GM23338 (cell line): ENCODE results near the gene UBL7.

Source experiments
- CREB1 ChIP-seq: fragments of 250-450 bp; sonication (Bioruptor Pico); IDR thresholded peaks from 2 replicates; pipeline ENCODE4 v1.5.0; 2020; ENCODE audit warnings: low read depth, mild to moderate bottlenecking, moderate library complexity
- CTCF ChIP-seq, 2 experiments: fragments of 200-600 bp in 1 of 2; sonication (generic) in 1 of 2; conservative IDR thresholded peaks; 2 replicates each; pipeline versions ENCODE4 v1.5.1 to v1.6.1; 2016 to 2017; ENCODE audit warnings: antibody characterized with exemption in 2 of 2, low read depth in 2 of 2, mild to moderate bottlenecking in 2 of 2, moderate library complexity in 1 of 2
- EZH2 ChIP-seq: fragments of 200-600 bp; sonication (generic); IDR thresholded peaks from one replicate; pipeline ENCODE4 v1.8.0; 2017; ENCODE audit warnings: antibody characterized with exemption, mild to moderate bottlenecking, low read depth; ENCODE audit not compliant: unreplicated experiment
- EZH2phosphoT487 ChIP-seq: fragments of 200-600 bp; sonication (generic); IDR thresholded peaks from one replicate; pipeline ENCODE4 v1.8.1; 2018; ENCODE audit warnings: antibody characterized with exemption; ENCODE audit not compliant: unreplicated experiment
- NANOG ChIP-seq: IDR thresholded peaks from 2 replicates; pipeline ENCODE4 v1.6.1; 2016; ENCODE audit warnings: antibody characterized with exemption, borderline replicate concordance
- POLR2AphosphoS5 ChIP-seq: IDR thresholded peaks from 2 replicates; pipeline ENCODE4 v1.6.1; 2016; ENCODE audit warnings: antibody characterized with exemption, low read depth
- REST ChIP-seq: IDR thresholded peaks from one replicate; pipeline ENCODE4 v1.6.1; 2018; ENCODE audit warnings: antibody characterized with exemption; ENCODE audit not compliant: unreplicated experiment
- STAT1 ChIP-seq: IDR thresholded peaks from one replicate; pipeline ENCODE4 v1.6.1; 2016; ENCODE audit warnings: antibody characterized with exemption; ENCODE audit not compliant: unreplicated experiment
- TF ChIP-seq, protein P1 (sequence below): IDR thresholded peaks from 2 replicates; pipeline ENCODE4 v1.6.1; 2016; ENCODE audit warnings: antibody characterized with exemption

DNA sequence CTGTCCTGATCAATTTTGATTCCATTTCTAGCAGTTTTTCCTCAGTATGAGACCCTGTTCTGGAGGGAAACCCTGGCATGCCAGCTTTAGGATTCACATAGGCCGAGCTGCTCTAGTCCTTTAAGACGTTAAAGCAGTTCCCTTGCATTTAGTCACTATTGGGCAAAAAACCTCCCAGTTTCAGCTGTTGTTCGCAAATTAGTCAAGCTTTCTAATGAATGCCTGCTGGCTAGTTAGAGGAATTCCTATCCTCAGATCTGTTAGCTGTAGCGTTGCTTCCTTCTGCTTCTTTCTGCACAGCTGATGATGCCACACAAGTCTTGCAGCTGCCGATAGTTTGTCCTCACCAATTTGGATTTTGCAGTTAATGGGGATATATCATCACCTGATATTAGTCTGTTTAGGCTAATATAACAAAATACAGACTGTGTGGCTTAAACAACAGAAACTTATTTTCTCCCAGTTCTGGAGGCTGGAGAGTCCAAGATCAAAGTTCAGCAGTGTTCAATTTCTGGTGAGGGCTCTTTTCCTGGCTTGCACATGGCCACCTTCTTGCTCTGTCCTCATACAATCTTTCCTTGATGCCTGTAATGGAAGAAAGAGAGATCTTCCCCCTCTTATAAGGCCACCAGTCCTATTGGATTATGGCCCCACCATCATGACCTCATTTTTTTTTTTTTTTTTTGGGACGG is 7.5 kb upstream of the UBL7 start:
- no peak for TF ChIP-seq CTCF (conservative IDR thresholded peaks at IDR 0.05; ENCODE audit: low read depth in 2 of 2)
- TF ChIP-seq REST, result no peak
- no peak for TF ChIP-seq EZH2phosphoT487
- no peak for TF ChIP-seq EZH2
- no peak for TF ChIP-seq POLR2AphosphoS5
- no peak for TF ChIP-seq STAT1
- no peak for TF ChIP-seq CREB1
- TF ChIP-seq, protein P1, sequence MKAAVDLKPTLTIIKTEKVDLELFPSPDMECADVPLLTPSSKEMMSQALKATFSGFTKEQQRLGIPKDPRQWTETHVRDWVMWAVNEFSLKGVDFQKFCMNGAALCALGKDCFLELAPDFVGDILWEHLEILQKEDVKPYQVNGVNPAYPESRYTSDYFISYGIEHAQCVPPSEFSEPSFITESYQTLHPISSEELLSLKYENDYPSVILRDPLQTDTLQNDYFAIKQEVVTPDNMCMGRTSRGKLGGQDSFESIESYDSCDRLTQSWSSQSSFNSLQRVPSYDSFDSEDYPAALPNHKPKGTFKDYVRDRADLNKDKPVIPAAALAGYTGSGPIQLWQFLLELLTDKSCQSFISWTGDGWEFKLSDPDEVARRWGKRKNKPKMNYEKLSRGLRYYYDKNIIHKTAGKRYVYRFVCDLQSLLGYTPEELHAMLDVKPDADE, result no peak
- no peak for TF ChIP-seq NANOG
